T1000 (cell line): ENCODE data around the gene SMARCAL1.

ENCODE experiments used
- DNase-seq: peaks from one replicate; lab custom pipeline; 2025; ENCODE audit warnings: mixed read lengths; lab: John Stamatoyannopoulos, UW

Gene SMARCAL1

GRCh38 chr2:216392945-216393840 lies 19.1 kb upstream of the SMARCAL1 start:
- DNase-seq = no peak

GRCh38 chr2:216394881-216395280 lies 17.4 kb upstream of the SMARCAL1 start:
- DNase-seq = no peak

GRCh38 chr2:216399621-216400020 lies 12.7 kb upstream of the SMARCAL1 start:
- no peak for DNase-seq

- DNase-seq = no peak
Measured at GRCh38 chr2:216402751-216403150, 9.5 kb upstream of the SMARCAL1 start.

- DNase-seq = no peak
Measured at GRCh38 chr2:216404010-216404618, 8.2 kb upstream of the SMARCAL1 start.

GRCh38 chr2:216405588-216405987 lies 6.7 kb upstream of the SMARCAL1 start:
- no peak for DNase-seq

- DNase-seq = no peak
Measured at GRCh38 chr2:216406826-216407225, 5.5 kb upstream of the SMARCAL1 start.

- no peak for DNase-seq
Measured at GRCh38 chr2:216408426-216409290, 3.6 kb upstream of the SMARCAL1 start.

GRCh38 chr2:216410550-216410949 lies 1.7 kb upstream of the SMARCAL1 start:
- DNase-seq = no peak

GRCh38 chr2:216413882-216414281 lies 1.6 kb downstream of the SMARCAL1 start:
- DNase-seq = no peak

- no peak for DNase-seq
Measured at GRCh38 chr2:216414772-216415319, 2.6 kb downstream of the SMARCAL1 start.

- no peak for DNase-seq
Measured at GRCh38 chr2:216415541-216415940, 3.3 kb downstream of the SMARCAL1 start.

- no peak for DNase-seq
Measured at GRCh38 chr2:216416571-216417307, 4.5 kb downstream of the SMARCAL1 start.

GRCh38 chr2:216418981-216419380 lies 6.7 kb downstream of the SMARCAL1 start:
- DNase-seq = no peak

- no peak for DNase-seq
Measured at GRCh38 chr2:216420367-216421101, 8.2 kb downstream of the SMARCAL1 start.

- no peak for DNase-seq
Measured at GRCh38 chr2:216423071-216423470, 10.8 kb downstream of the SMARCAL1 start.

GRCh38 chr2:216424274-216424673 lies 12.0 kb downstream of the SMARCAL1 start:
- no peak for DNase-seq

GRCh38 chr2:216425008-216425787 lies 12.9 kb downstream of the SMARCAL1 start:
- no peak for DNase-seq

GRCh38 chr2:216426166-216426777 lies 14.0 kb downstream of the SMARCAL1 start:
- no peak for DNase-seq
